ENCODE results near the gene PROX2.

PROX2 gene

DNA sequence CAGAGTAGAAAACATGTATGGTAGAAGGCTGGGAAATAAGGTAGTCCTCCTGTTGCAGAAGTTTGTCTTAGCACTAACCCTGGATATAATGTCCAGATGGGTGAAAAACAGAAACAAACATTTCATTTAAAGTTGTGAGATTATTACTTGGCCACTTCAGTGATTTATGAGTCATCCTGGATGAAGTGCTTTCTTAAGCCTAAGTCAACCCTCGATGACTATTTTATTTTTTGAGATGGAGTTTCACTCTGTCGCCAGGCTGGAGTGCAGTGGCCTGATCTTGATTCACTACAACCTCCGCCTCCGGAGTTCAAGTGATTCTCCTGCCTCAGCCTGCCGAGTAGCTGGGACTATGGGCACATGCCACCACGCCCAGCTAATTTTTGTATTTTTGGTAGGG is 15.9 kb upstream of the PROX2 start:
- DNase-seq (ENCODE audit: low read depth): peak; percentile 39
- H3K4me3 ChIP-seq (ENCODE audit: low read length): no peak overlapping the region

DNA sequence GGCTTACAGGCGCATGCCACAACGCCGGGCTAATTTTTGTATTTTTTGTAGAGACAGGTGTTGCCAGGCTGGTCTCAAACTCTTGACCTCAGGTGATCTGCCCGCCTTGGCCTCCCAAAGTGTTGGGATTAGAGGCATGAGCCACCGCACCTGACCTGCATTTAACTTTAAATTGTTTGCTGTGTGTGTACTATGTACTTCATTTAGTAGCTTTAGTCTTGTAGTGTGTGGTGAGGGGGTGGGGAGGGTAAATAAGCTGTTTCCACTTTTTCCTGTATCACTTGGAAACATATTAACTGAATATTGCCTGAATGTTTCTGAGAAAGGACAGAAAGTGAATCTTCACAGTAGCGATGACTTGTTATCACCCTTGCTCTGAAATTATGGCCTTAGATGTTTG is 14.3 kb upstream of the PROX2 start:
- no peak overlapping the region for H3K4me3 ChIP-seq (ENCODE audit: low read length)
- TF ChIP-seq, protein P1, sequence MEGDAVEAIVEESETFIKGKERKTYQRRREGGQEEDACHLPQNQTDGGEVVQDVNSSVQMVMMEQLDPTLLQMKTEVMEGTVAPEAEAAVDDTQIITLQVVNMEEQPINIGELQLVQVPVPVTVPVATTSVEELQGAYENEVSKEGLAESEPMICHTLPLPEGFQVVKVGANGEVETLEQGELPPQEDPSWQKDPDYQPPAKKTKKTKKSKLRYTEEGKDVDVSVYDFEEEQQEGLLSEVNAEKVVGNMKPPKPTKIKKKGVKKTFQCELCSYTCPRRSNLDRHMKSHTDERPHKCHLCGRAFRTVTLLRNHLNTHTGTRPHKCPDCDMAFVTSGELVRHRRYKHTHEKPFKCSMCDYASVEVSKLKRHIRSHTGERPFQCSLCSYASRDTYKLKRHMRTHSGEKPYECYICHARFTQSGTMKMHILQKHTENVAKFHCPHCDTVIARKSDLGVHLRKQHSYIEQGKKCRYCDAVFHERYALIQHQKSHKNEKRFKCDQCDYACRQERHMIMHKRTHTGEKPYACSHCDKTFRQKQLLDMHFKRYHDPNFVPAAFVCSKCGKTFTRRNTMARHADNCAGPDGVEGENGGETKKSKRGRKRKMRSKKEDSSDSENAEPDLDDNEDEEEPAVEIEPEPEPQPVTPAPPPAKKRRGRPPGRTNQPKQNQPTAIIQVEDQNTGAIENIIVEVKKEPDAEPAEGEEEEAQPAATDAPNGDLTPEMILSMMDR (IDR thresholded peaks at IDR 0.05; ENCODE audit: insufficient read depth, low read depth, low read length, missing control alignments): no peak
- DNase-seq (ENCODE audit: low read depth): no peak

More for the DNA sequence above, 15.9 kb upstream of the PROX2 start:
- TF ChIP-seq, protein P1 (IDR thresholded peaks at IDR 0.05; ENCODE audit: insufficient read depth, low read depth, low read length, missing control alignments): no peak

DNA sequence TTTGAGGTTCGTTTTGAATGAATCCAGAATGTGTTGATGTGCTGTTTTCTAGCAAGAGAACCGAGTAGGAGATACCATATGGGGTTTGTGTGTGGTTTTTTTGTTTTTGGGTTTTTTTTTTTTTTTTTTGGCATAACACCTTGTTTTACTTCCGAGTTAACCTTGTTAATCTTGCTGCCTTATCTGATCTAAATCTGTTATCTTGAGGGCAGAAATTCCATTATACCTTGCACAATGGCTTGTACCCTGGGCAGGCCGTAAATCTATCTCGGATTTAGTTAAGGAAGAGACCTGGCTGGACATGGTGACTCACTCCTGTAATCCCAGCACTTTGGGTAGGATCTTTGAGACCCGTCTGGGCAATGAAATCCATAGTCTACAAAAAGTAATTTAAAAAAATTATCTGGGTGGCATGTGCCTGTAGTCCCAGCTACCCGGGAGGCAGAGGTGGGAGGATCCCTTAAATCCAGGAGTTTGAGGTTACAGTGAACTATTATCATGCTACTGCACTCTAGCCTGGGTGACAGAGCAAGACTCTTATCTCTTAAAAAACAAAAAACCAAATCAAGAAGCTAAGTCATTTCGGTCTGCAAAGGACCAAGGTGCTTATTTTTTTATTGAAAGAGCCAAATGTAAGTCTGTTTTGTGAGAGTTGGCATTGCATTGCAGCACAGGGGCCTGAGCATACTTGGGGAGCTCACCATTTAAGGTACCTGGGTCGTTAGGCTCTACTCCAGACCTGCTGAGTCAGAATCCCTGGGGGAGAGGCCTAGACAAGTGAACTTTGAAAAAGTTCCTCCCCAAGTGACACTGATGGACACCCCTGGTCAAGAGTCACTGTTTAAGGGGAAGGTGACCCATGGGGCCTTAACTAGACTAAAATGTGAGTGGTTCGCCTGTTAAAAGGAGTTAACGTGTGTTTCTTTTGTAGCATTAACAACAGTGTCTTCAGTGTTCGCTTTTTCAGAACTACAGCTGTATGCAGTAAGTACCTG is 12.5 kb upstream of the PROX2 start:
- H3K4me3 ChIP-seq (ENCODE audit: low read length): no peak overlapping the region
- TF ChIP-seq, protein P1 (IDR thresholded peaks at IDR 0.05; ENCODE audit: insufficient read depth, low read depth, low read length, missing control alignments): no peak

DNA sequence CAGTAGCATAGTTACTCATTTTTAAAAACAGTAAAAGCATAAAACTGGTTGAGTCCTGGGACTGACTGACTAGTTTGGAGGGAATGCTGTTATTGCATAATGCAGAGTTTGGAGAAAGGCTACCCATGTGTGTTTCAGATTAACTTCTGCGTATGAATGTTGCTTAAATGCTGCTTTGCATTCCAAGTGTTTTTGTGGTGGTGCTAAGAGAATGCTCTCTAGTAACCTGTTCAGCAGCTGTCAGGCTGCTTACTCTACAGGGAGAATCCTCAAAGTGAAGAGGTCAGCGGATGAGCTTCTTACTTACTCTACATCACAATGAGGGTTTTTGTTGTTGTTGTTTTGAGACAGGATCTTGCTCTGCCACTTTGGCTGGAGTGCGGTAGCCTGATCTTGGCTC is 10.1 kb upstream of the PROX2 start:
- peak; percentile 76 for DNase-seq (ENCODE audit: low read depth)
- TF ChIP-seq, protein P1 (IDR thresholded peaks at IDR 0.05; ENCODE audit: insufficient read depth, low read depth, low read length, missing control alignments): no peak
- no peak overlapping the region for H3K4me3 ChIP-seq (ENCODE audit: low read length)

More for the DNA sequence above, 12.5 kb upstream of the PROX2 start:
- peak; percentile 25 for DNase-seq (ENCODE audit: low read depth)

DNA sequence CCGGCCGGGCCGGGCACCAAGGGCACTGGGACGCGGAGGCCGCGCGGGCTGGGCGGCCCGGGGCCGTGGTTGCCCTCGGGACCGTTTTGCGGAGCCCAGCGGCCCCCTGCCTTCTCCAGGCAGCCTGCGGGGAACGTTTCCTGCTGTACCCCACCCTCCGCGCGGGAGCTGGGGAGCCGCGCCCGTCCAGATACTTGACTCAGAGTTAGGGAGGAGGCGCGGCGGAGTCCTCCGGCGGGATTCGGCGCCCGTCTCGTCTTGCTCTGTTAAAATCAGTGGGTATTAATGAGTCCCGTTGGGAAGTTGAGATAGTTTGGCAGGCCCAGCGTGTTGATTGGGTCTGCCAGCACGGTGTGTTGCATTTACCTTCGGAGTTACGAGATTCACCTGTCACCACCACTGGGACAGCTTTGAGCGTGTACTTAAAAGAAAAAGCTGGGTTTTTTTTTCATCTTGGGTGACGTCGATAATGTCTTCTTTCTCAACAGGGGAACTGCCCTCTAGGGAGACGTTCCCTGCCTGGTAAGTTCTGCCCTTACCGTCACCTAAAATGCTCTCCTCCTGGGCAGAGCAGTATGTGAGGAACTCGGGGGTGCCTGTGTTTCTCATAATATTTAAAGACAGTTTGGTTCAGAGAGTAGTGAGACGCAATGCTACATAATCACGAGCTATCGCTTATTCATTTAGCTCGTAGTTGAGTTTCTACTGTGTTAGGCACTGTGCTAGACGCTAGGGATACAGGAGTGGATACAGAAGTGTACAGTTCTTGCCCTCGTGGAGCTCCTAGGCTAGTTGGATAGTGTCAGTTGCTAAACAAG is 6.4 kb upstream of the PROX2 start:
- TF ChIP-seq, protein P1 (IDR thresholded peaks at IDR 0.05; ENCODE audit: insufficient read depth, low read depth, low read length, missing control alignments): no peak
- peak overlapping the region; percentile 62 for H3K4me3 ChIP-seq (ENCODE audit: low read length)
- DNase-seq (ENCODE audit: low read depth): peak; percentile 85

DNA sequence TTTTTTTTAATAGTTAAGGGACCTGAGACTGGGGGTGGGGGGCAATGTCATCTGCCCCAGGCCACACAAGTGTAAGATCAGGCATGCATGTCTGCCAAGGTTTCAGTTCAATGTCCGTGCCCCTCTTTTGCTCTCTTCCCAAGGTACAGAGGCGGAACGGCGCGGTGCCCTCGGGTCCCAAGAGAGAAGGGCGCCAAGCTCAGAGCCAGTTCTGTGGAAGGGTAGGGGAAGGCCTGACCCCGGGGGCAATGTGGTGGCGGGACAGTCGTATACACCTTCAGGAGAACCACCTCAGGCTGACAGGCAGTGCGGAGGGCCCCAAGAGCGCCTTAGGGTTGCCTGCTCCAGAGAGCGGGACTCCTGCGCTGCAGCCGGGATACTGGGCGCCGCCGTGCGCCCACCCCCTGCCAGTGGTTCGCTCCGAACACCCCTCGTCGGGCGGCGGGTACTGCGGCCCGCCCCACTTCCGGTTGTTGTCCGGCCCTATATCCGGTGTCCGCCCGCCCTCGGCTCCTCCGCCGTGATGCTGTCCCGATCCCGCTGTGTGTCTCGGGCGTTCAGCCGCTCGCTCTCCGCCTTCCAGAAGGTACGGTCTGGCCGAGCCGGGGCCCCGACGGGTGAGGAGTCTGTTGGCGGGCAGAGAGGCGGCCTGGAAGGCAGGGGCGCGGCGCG is 5.6 kb upstream of the PROX2 start, which contains the start of gene DLST:
Gene DLST (plus strand): TSS at position 486 of the 672 bp plus-strand sequence. CDS start 38 bp downstream, at position 524.
- DNase-seq (ENCODE audit: low read depth): peak; percentile 88
- peak within 1 kb of the TSS; percentile 62 for H3K4me3 ChIP-seq (ENCODE audit: low read length)
- TF ChIP-seq, protein P1 (IDR thresholded peaks at IDR 0.05; ENCODE audit: insufficient read depth, low read depth, low read length, missing control alignments): no peak

Measured in epithelial cell of esophagus (primary cell).